ENCODE measurements around the gene SIM1.

SIM1 gene

GRCh38 chr6:100466410-100467128 is 1.8 kb upstream of the SIM1 start:
- Histone ChIP-seq H3K4me1 (ENCODE audit: control insufficient read depth, insufficient read depth, low read length) (peaks cover 3% of the 10 kb centered on the region), H3K27ac (ENCODE audit: extremely low read depth, low read depth, low read length) (no peak overlapping the region), H3K36me3 (ENCODE audit: control insufficient read depth in 2 of 2, insufficient read depth in 1 of 2, low read length in 2 of 2) (no peaks in the 10 kb centered on the region), H3K4me3 (ENCODE audit: low read depth, low read length) (no peak overlapping the region), H3K9me3 (ENCODE audit: control insufficient read depth, insufficient read depth, low read depth, low read length) (no peaks in the 10 kb centered on the region)
- peak; percentile 26; the same call in 1 of the 2 replicates for TF ChIP-seq ZNF341 (tag by site-specific recombination; IDR thresholded peaks at IDR 0.05; ENCODE audit: low read depth)
- TF ChIP-seq PRDM6 (tag by site-specific recombination; IDR thresholded peaks at IDR 0.05), result no peak
- CTCF ChIA-PET, result interaction anchor here (0.7 to 2.0 kb wide), 4 partner anchors 13 to 357 kb away, joined by 3 to 7 read pairs (median 4); no protein-coding TSS in a partner anchor
- POLR2A ChIA-PET, result no interaction called here

- Histone ChIP-seq H3K36me3 (ENCODE audit: control insufficient read depth in 2 of 2, insufficient read depth in 1 of 2, low read length in 2 of 2) (no peaks in the 10 kb centered on the region), H3K27ac (ENCODE audit: extremely low read depth, low read depth, low read length) (no peak overlapping the region), H3K4me3 (ENCODE audit: low read depth, low read length) (no peak overlapping the region), H3K9me3 (ENCODE audit: control insufficient read depth, insufficient read depth, low read depth, low read length) (no peaks in the 10 kb centered on the region), H3K4me1 (ENCODE audit: control insufficient read depth, insufficient read depth, low read length) (peaks cover 3% of the 10 kb centered on the region)
- POLR2A ChIA-PET, result interaction anchor here (1.3 to 2.5 kb wide), 4 partner anchors 9 to 237 kb away, joined by 4 to 13 read pairs (median 8); no protein-coding TSS in a partner anchor
- CTCF ChIA-PET, result interaction anchor here (1.1 to 2.0 kb wide), 3 partner anchors 14 to 356 kb away, joined by 3 to 7 read pairs (median 5); no protein-coding TSS in a partner anchor
- TF ChIP-seq REST (tag by site-specific recombination; IDR thresholded peaks at IDR 0.05) (no peak), ZNF416 (tag by site-specific recombination; IDR thresholded peaks at IDR 0.05) (no peak)
Measured at GRCh38 chr6:100465701-100466409, 1.1 kb upstream of the SIM1 start.

GRCh38 chr6:100464162-100464851 is 414 bp downstream of the SIM1 start:
- peak overlapping the region; percentile 60 for H3K27ac ChIP-seq (ENCODE audit: extremely low read depth, low read depth, low read length)
- H3K4me1 ChIP-seq (ENCODE audit: control insufficient read depth, insufficient read depth, low read length), result peaks cover 3% of the 10 kb centered on the region
- H3K36me3 ChIP-seq (ENCODE audit: control insufficient read depth in 2 of 2, insufficient read depth in 1 of 2, low read length in 2 of 2), result no peaks in the 10 kb centered on the region
- ChIA-PET CTCF (interaction anchor here (0.6 to 2.0 kb wide), 9 partner anchors 11 to 1994 kb away, joined by 3 to 7 read pairs (median 3); no protein-coding TSS in a partner anchor), POLR2A (interaction anchor here (0.7 to 2.5 kb wide), 15 partner anchors 10 to 896 kb away, joined by 3 to 13 read pairs (median 4); partner anchors contain the start of genes ASCC3 and CCNC)
- no peaks in the 10 kb centered on the region for H3K9me3 ChIP-seq (ENCODE audit: control insufficient read depth, insufficient read depth, low read depth, low read length)
- H3K4me3 ChIP-seq (ENCODE audit: low read depth, low read length), result peak overlapping the region; percentile 60
- TF ChIP-seq ZNF18 (tag by site-specific recombination; IDR thresholded peaks at IDR 0.05) (no peak), ZBTB44 (tag by site-specific recombination; IDR thresholded peaks at IDR 0.05) (no peak), ZNF211 (tag by site-specific recombination; IDR thresholded peaks at IDR 0.05; ENCODE audit: low read depth) (no peak), ZNF37A (tag by site-specific recombination; IDR thresholded peaks at IDR 0.05) (no peak), ZNF221 (tag by site-specific recombination; IDR thresholded peaks at IDR 0.05; ENCODE audit: borderline replicate concordance) (no peak), ZNF549 (tag by site-specific recombination; IDR thresholded peaks at IDR 0.05) (no peak), ZNF366 (tag by site-specific recombination; conservative IDR thresholded peaks at IDR 0.05) (no peak; the same call in 1 of the 2 replicates), ZSCAN5A (tag by site-specific recombination; IDR thresholded peaks at IDR 0.05) (no peak), ZNF837 (tag by site-specific recombination; IDR thresholded peaks at IDR 0.05) (no peak), ZSCAN16 (tag by site-specific recombination; IDR thresholded peaks at IDR 0.05) (no peak), ZNF510 (tag by site-specific recombination; IDR thresholded peaks at IDR 0.05; ENCODE audit: insufficient replicate concordance) (no peak), ZNF76 (tag by site-specific recombination; IDR thresholded peaks at IDR 0.05; ENCODE audit: borderline replicate concordance, low read depth) (no peak), KLF9 (tag by site-specific recombination; IDR thresholded peaks at IDR 0.05; ENCODE audit: low read depth) (peak; percentile 16; the same call in 1 of the 2 replicates)

All from HEK293 (cell line).